GM19238 (cell line): ENCODE measurements around the gene MPDZ.

Experiments
- DNase-seq: peaks from one replicate; pipeline ENCODE4 v3.0.0; 2011; ENCODE audit warnings: low spot score; ENCODE audit not compliant: insufficient read length

The MPDZ gene

DNA sequence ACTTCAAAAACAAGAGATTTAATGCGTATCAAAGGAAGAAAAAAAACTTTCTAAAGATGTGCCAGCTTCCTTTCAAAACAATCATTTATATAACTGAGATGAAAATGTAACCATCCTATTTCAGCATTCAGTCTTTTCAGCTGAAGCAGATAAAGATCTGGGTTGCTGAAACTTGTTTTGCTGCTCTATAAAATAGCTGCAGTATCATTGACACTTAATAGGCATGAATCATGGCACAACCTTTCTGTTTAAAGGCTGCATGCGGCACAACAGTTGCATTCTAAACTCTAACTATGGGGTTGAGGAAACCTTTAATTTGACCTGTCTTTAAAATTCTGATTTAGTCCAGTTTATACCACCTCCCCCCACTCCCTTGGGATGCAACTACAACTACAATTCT lies 196.7 kb downstream of the MPDZ start:
- no peak for DNase-seq

GRCh38 chr9:13078164-13078563 lies 201.3 kb downstream of the MPDZ start:
- no peak for DNase-seq

DNA sequence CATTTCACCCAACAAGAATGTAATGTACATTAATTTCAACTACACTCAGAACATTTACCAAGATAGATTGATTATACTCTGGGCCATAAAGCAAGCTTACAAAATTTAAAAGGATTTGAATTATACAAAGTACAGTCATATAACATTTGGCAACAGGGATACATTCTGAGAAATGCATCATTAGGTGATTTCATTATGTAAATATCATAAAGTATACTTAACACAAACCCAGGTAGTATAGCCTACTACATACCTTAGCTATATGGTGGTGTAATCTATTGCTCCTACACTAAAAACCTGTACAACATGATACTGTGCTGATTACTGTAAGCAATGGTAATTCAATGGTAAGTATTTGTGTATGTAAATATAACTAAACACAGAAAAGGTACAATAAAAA lies 202.9 kb downstream of the MPDZ start:
- DNase-seq: no peak

GRCh38 chr9:13071921-13072320 lies 207.6 kb downstream of the MPDZ start:
- no peak for DNase-seq

DNA sequence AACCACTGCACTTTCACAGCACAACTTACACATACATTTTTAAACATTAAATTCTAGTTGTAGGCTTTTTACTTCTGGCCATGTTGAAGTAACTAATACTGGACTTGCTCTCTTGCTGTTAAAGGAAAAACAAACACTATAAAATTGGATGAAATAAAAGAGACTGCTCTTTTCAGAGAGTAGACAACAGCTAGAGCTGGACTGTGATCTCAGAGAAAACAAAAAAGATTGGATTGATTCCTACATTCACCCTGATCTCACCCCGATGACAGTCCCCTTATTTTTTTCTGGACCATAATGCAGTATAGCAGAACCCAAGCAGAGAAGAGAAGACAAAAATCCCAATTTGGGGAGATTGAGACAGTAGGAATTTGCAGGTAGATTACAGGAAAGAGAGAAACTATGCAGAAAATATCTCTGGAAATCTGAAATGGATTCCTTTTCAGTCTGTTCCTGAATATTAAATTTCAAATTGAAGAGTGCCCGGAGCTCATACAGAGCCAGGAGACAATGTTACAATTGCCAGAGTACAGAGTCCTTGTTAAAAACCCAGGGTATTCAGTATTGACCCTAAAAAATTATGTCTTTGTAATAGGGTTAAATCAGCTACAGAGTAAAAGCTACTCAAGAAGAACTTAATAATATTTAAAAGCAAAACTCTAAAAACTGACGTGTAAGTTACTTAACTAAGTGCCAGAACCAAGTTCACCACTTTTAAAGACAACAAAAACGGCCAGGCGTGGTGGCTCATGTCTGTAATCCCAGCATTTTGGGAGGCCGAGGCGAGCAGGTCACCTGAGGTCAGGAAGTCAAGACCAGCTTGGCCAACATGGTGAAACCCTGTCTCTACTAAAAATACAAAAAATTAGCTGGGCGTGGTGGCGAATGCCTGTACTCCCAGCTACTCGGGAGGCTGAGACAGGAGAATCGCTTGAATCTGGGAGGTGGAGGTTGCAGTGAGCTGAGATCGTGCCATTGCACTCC lies 208.6 kb downstream of the MPDZ start:
- DNase-seq: no peak

GRCh38 chr9:13069498-13069897 lies 210.0 kb downstream of the MPDZ start:
- no peak for DNase-seq

DNA sequence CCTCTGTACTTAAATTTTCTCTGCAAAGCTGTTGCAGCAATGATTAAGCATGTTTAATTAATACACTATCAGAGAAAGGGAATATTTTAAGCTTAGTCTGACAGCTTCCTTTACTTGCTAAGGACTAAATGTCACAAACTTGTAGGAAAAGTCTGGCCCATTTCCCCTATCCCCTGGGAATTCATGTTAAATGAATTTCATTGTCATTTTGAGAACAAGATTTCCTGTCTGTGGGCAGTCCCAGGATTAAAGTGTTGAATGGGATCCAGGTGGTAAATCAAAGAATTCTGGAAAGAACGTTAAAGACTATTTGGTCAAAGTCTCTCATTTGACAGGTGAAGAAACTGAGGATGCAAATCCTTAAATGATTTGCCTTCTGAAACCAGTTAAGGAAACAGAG lies 214.8 kb downstream of the MPDZ start:
- DNase-seq: no peak

- DNase-seq: no peak
Observed at GRCh38 chr9:13063880-13064459, 215.5 kb downstream of the MPDZ start.

GRCh38 chr9:13061390-13061789 lies 218.1 kb downstream of the MPDZ start:
- no peak for DNase-seq
